Fibroblast of the aortic adventitia (primary cell): ENCODE measurements around the gene TFB2M. TPM values are rescaled to one million over a fixed set of nuclear protein-coding genes. Genes with fewer than 3 reads are reported as not detected.
"Not testable (repeated sequence)": the region's sequence is repeated elsewhere in the genome, so short reads cannot be mapped to it uniquely, and the experiment has no call there.

Source experiments
- DNase-seq: peaks from one replicate; pipeline ENCODE4 v3.0.0-alpha.2; 2010; ENCODE audit warnings: low read depth
- H3K4me3 ChIP-seq: 2 replicates; pipeline ENCODE4 v1.5.1; 2011; ENCODE audit warnings: low read depth, mild to moderate bottlenecking, control low read depth, low read length, moderate library complexity
- total RNA-seq: library from RNA; depleted of rRNA; stranded (reverse); fragments of >200 nt; gene quantifications from 2 replicates; pipeline ENCODE4 v1.2.3, GENCODE V29; 2012; ENCODE audit warnings: low replicate concordance
- TF ChIP-seq, protein P1 (sequence below): IDR thresholded peaks from 2 replicates; pipeline ENCODE4 v1.5.1; 2011; ENCODE audit warnings: mild to moderate bottlenecking, low read length, control low read depth, inconsistent platforms; ENCODE audit not compliant: insufficient read depth

Gene TFB2M
- total RNA-seq, 1 donor: 22.2 TPM

DNA sequence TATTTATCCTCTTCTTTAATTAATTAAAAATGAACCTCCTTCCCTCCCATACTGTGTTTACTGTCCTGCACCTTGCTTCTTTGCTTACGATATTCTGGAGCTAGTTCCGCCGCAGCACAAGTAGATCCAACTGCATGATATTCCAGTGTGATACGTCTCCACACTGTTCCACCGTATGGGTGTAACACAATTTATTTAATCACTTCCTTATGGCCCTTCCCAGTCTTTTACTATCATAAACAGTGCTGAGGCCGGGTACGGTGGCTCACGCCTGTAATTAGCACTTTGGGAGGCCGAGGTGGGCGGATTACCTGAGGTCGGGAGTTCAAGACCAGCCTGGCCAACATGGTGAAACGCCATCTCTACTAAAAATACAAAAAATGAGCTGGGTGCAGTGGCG lies 25.9 kb upstream of the TFB2M start:
- no peak for DNase-seq
- H3K4me3 ChIP-seq: no peak overlapping the region

DNA sequence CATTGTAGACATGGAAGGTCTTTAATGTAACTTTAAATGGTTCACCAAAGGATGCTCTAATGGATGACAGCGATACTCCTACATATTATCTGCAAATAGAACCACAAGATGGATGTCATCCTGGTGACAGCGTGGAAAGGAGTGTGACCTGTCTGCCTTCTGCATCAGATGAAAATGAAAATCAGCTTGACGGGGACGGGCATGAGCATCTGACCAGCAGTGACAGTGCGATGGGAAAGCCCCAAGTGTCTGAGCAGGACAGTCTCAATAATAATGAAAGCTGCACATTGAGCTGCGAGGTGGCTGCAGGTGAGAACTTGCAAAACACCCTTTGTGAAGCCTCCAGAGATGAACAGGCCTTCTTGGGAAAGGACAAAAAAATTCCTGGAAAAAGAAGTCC lies 25.4 kb upstream of the TFB2M start:
- no peak overlapping the region for H3K4me3 ChIP-seq
- TF ChIP-seq, protein P1, sequence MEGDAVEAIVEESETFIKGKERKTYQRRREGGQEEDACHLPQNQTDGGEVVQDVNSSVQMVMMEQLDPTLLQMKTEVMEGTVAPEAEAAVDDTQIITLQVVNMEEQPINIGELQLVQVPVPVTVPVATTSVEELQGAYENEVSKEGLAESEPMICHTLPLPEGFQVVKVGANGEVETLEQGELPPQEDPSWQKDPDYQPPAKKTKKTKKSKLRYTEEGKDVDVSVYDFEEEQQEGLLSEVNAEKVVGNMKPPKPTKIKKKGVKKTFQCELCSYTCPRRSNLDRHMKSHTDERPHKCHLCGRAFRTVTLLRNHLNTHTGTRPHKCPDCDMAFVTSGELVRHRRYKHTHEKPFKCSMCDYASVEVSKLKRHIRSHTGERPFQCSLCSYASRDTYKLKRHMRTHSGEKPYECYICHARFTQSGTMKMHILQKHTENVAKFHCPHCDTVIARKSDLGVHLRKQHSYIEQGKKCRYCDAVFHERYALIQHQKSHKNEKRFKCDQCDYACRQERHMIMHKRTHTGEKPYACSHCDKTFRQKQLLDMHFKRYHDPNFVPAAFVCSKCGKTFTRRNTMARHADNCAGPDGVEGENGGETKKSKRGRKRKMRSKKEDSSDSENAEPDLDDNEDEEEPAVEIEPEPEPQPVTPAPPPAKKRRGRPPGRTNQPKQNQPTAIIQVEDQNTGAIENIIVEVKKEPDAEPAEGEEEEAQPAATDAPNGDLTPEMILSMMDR: no peak
- DNase-seq: no peak

More for the DNA sequence above, 25.9 kb upstream of the TFB2M start:
- TF ChIP-seq, protein P1: no peak

DNA sequence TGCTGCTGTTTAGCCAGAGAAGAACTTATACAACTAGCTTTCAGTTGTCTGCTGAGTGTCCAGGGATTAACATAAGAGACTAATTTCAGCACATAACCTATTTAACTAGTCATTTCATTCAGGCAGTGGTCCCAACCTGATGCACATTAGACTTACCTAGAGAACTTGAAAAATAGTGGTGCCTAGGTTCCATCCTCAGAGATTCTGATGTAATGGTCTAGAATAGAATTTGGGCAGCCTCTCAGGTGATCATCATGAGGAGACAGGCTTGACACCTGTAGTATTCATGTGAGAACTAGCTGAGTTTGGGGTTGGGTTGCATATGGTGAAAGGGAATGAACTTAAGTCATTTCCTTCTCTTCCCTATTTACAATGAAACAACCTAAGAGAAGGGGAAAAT lies 25.0 kb upstream of the TFB2M start:
- H3K4me3 ChIP-seq: no peak overlapping the region
- TF ChIP-seq, protein P1: no peak
- no peak for DNase-seq

DNA sequence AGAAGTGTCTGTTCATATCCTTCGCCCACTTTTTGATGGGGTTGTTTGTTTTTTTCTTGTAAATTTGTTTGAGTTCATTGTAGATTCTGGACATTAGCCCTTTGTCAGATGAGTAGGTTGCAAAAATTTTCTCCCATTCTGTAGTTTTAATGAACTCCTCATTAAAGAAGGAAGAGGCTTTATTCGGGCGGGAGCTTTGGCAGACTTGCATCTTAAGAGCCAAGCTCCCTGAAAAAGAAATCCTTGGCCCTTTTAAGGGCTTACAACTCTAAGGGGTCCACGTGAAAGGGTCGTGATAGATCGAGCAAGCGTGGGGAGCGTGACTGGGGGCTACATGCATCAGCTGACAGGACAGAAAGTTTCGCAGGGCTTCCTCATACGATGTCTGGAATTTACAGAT lies 23.9 kb upstream of the TFB2M start:
- not testable (repeated sequence) for H3K4me3 ChIP-seq, DNase-seq

DNA sequence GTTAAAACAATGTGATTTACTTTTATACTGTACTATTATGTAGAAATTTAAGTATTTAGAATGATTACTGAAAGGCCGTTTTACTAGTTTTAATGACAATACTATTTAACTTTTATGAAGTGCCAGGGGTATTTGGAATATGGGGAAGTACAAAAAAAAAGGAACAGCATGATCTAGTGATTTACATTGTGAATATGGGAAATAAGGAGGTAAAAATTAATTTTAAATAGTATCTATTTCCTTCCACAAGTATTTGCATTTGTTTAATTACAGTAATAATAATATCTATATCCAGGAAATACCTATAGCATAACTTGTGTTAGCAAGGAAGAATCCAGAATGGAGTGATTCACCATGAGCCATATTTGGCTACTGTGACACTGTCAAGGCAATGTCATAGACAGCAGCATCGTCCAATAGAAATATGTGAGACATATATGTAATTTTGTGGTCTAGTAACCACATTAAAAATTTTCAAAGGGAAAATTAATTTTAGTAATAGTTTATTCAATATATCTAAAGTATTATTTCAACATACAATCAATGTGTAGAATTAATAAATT lies 22.2 kb upstream of the TFB2M start:
- DNase-seq: peak; percentile 65
- no peak overlapping the region for H3K4me3 ChIP-seq

DNA sequence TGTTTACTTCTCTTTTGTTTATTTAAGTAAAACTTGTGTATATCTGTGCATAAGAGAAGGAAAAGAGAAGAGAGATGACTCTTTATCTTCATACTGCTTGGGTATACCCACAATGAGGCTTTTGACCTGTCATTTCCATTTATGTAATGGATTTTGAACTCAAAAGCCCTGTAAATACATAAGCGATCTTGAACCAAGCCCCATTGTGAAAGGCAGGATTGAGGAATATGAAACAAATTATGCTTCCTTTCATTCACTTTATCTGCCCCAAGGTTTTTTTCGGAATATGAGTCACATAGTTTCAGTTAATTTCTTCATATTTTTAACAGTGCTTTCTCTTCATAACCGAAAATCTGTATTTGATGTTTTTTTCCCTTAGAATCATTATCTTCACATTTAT lies 21.5 kb upstream of the TFB2M start:
- peak; percentile 86 for DNase-seq
- TF ChIP-seq, protein P1: no peak
- H3K4me3 ChIP-seq: peak overlapping the region; percentile 25

More for the DNA sequence above, 22.2 kb upstream of the TFB2M start:
- TF ChIP-seq, protein P1: no peak

DNA sequence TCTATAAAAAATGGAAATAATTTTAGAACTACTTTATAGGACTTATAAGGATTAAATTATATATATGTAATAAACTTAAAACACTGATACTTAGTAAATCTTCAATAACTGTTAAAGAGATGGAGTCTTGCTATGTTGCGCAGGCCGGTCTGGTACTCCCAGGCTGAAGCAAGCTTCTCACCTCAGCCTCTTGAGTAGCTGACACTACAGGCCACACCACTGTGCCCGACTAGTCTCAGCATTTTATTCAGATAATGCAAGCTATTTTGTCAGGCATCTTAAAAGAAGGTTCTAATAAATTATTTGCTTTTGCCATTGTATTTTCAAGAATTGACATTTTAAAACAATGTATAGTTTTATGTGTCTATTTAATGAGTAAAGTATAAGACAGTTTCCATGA lies 21.0 kb upstream of the TFB2M start:
- TF ChIP-seq, protein P1: no peak
- no peak overlapping the region for H3K4me3 ChIP-seq
- no peak for DNase-seq
